GM21717 (cell line): ENCODE measurements around the gene BMP7.
"Not testable (repeated sequence)": the region's sequence is repeated elsewhere in the genome, so short reads cannot be mapped to it uniquely, and the experiment has no call there.

Experiments
- ATAC-seq: cut with Tn5 transposase; IDR thresholded peaks from one replicate; pipeline ENCODE4 v1.9.1; 2021; ENCODE audit warnings: mild to moderate bottlenecking, moderate library complexity; ENCODE audit not compliant: unreplicated experiment

The BMP7 gene

GRCh38 chr20:57195469-57196100, 70.9 kb downstream of the BMP7 start:
- ATAC-seq = no peak

GRCh38 chr20:57195023-57195422, 71.4 kb downstream of the BMP7 start:
- ATAC-seq = no peak

GRCh38 chr20:57194154-57194553, 72.3 kb downstream of the BMP7 start:
- no peak for ATAC-seq

GRCh38 chr20:57193094-57193493, 73.3 kb downstream of the BMP7 start:
- no peak for ATAC-seq

- no peak for ATAC-seq
Measured at GRCh38 chr20:57192311-57192710, 74.1 kb downstream of the BMP7 start.

GRCh38 chr20:57191265-57191638, 75.2 kb downstream of the BMP7 start:
- not testable (repeated sequence) for ATAC-seq

GRCh38 chr20:57190536-57191264, 75.7 kb downstream of the BMP7 start:
- ATAC-seq = no peak

- no peak for ATAC-seq
Measured at GRCh38 chr20:57189713-57190112, 76.7 kb downstream of the BMP7 start.

GRCh38 chr20:57188576-57189079, 77.8 kb downstream of the BMP7 start:
- ATAC-seq = no peak

GRCh38 chr20:57188056-57188455, 78.4 kb downstream of the BMP7 start:
- ATAC-seq = no peak

GRCh38 chr20:57187068-57187634, 79.3 kb downstream of the BMP7 start:
- ATAC-seq = no peak

GRCh38 chr20:57186192-57186591, 80.2 kb downstream of the BMP7 start:
- no peak for ATAC-seq

- ATAC-seq = no peak
Measured at GRCh38 chr20:57185188-57185743, 81.2 kb downstream of the BMP7 start.

GRCh38 chr20:57183457-57184009, 82.9 kb downstream of the BMP7 start:
- ATAC-seq = no peak

GRCh38 chr20:57181639-57182038, 84.8 kb downstream of the BMP7 start:
- ATAC-seq = no peak

- ATAC-seq = no peak
Measured at GRCh38 chr20:57180954-57181353, 85.5 kb downstream of the BMP7 start.

- ATAC-seq = no peak
Measured at GRCh38 chr20:57180387-57180786, 86.1 kb downstream of the BMP7 start.

- no peak for ATAC-seq
Measured at GRCh38 chr20:57179265-57179664, 87.2 kb downstream of the BMP7 start.

- no peak for ATAC-seq
Measured at GRCh38 chr20:57178582-57179111, 87.8 kb downstream of the BMP7 start.

GRCh38 chr20:57177636-57178280, 88.7 kb downstream of the BMP7 start:
- ATAC-seq = no peak

GRCh38 chr20:57176842-57177241, 89.6 kb downstream of the BMP7 start:
- no peak for ATAC-seq
